Measurements from ENCODE around the gene MUCL3.

DNA sequence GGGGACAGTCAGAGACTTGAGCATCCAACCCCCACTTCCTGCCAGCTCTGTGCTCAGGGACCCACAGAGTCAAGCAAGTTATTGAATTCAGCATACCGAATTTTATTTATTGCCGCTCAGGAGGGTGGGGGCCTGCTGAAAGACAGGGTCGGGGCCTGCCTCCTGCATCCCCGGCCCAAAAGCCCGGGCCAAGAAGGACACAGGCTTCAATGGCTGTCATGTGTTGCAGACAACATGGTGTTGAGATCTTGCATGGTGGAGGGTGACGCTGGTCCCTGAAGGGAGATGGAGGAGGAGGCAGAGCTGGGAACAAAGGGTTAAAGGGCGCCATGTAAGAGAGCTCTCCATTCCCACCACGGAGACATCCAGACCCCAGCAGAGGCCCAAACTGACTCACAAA, 9.5 kb upstream of the MUCL3 start:
- TF ChIP-seq, protein P1, sequence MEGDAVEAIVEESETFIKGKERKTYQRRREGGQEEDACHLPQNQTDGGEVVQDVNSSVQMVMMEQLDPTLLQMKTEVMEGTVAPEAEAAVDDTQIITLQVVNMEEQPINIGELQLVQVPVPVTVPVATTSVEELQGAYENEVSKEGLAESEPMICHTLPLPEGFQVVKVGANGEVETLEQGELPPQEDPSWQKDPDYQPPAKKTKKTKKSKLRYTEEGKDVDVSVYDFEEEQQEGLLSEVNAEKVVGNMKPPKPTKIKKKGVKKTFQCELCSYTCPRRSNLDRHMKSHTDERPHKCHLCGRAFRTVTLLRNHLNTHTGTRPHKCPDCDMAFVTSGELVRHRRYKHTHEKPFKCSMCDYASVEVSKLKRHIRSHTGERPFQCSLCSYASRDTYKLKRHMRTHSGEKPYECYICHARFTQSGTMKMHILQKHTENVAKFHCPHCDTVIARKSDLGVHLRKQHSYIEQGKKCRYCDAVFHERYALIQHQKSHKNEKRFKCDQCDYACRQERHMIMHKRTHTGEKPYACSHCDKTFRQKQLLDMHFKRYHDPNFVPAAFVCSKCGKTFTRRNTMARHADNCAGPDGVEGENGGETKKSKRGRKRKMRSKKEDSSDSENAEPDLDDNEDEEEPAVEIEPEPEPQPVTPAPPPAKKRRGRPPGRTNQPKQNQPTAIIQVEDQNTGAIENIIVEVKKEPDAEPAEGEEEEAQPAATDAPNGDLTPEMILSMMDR (IDR thresholded peaks at IDR 0.05), result no peak
- TF ChIP-seq FOXJ3 (CRISPR knock-in tag; IDR thresholded peaks at IDR 0.05; ENCODE audit: borderline replicate concordance), result no peak
- no peak for TF ChIP-seq GABPB1 (CRISPR knock-in tag; IDR thresholded peaks at IDR 0.05)
- no peak for TF ChIP-seq EMX1 (CRISPR knock-in tag; IDR thresholded peaks at IDR 0.05)
